Left cardiac atrium (tissue), 4 donors: ENCODE data around the gene HRH1. TPM values are rescaled to one million over a fixed set of nuclear protein-coding genes. Genes with fewer than 3 reads are reported as not detected.
A peak's percentile ranks its signal among the peaks of the same experiment; 100 is the strongest.

Experiments
- ATAC-seq, 2 donors: fragments of 200-7000 bp; cut with Tn5 transposase; one replicate each; pipeline ENCODE4 v1.9.1; 2020; ENCODE audit warnings: mild to moderate bottlenecking in 2 of 2, moderate library complexity in 2 of 2
- DNase-seq: peaks from one replicate; pipeline ENCODE4 v3.0.0-alpha.2; 2020
- intact Hi-C, 2 donors: fragments of 100-400 bp; cut with DNase I; formaldehyde crosslinking; loops; one replicate each; pipeline versions ENCODE4 v1.14.1 to v1.15.1; 2022 to 2023
- total RNA-seq, 2 donors: library from RNA; stranded (reverse); fragmentation: NEBNext Ultra II Directional; extraction: Animal tissue kit (Norgen Biotek cat#: 25700); gene quantifications; one replicate each; pipeline ENCODE4 v1.2.1, GENCODE V29; 2021
- donor health status: DM: no; HTN: yes; CAD: no.
- donor health status: DM: no; HTN: yes; CAD: no; lungs with severe emphysema.
- donor health status: DM: yes; HTN: yes; CAD: no.
- donor health status: Dilated cardiomyopathy.

The HRH1 gene
- total RNA-seq, 2 donors from 2014 or later: 3.0 to 3.5 TPM

GRCh38 chr3:11138371-11138770, 15.9 kb upstream of the HRH1 start:
- intact Hi-C loops: no loop called here
- DNase-seq (no peak), ATAC-seq (no peak)

GRCh38 chr3:11140030-11140712, 14.1 kb upstream of the HRH1 start:
- DNase-seq (peak; percentile 65), ATAC-seq (peak in 1 of 2 donors; percentile 40)
- intact Hi-C loops: no loop called here

DNA sequence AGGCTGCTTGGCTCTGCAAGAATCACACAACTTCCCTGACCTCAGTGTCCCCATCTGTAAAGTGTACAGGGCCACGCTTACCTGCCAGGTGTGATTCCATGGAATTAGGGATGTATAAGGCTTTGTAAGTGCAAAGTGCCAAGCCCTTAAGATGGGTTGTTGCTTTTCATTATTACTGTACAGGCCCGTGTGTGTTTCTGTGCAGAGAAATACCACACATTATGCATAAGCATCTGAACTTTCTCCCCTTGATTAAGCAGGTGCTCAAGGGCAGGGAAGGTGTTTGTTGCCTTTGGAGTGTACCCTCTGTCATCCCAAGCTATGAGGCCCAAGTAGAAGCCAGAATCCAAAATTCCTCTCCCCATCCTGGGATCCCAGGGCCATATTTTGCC, 13.6 kb upstream of the HRH1 start:
- intact Hi-C loops: no loop called here
- DNase-seq (no peak), ATAC-seq (no peak)

GRCh38 chr3:11143476-11143875, 10.8 kb upstream of the HRH1 start:
- DNase-seq (no peak), ATAC-seq (peak in 1 of 2 donors; percentile 37)
- intact Hi-C loops: no loop called here

DNA sequence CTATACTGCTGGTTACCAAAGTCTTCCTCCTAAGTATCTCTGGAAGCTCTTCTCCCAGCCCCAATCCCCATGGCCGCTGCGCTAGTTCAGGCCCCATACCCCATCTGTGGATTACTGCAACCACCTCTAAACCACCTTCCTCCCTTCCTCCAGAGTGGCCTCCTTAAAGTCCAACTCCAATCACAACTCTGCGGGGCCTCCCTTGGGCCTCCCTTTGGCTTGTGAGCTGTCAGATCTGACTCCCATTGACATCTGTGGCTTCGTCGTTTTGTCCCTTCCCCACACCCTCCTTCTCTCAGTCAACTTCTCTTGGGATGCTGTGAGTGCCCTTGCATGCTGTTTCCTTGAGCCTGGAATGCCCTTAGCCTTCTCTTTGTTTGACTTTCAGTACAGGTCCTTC, 9.3 kb upstream of the HRH1 start:
- DNase-seq (no peak), ATAC-seq (no peak)
- intact Hi-C loops: no loop called here

DNA sequence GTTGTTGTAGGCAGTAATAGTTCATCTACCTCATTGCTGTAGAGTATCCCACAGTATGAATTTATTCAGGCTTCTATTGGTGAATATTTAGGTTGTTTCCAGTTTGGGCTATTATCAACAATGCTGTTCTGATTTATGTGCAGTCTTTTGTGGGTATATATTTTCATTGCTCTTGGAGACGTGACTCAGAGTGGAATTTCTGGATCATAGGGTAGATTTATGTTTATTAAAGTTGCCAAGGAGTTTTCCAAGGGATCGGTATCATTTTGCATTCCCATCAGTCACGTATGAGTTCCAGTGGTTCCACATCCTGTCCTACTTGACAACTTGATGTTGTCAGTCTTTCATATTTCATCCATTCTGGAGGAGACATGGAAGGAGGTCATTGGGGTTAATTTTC, 8.4 kb upstream of the HRH1 start:
- DNase-seq: no peak
- peak in 1 of 2 donors; percentile 19 for ATAC-seq
- intact Hi-C loops: no loop called here

- intact Hi-C loops: no loop called here
- no peak for ATAC-seq
- no peak for DNase-seq
Measured at GRCh38 chr3:11146773-11147660, 7.3 kb upstream of the HRH1 start.

DNA sequence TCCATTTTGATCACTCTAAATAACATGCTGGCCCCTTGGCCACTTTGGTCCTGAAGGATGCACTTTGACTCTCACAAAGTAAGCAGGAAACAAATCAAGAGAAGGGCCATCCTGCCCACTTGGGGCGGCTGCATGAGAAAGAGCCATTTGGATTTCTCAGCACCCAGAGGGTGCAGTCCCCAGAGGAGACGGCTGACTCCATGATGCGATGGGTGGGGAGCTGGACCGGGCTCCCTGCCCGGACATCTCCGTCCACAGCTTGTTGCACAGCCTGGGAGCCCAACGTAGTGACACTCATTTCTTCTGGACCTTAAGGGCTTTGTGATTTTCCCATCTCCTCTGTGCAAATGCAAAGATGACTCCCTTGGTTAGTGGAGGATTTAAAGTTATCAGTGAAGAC, 4.0 kb upstream of the HRH1 start:
- ATAC-seq (no peak), DNase-seq (no peak)
- intact Hi-C loops: loop anchor here in 1 of 2 donors (10.0 kb wide), 1 partner anchor 185 kb away; no protein-coding TSS in a partner anchor

DNA sequence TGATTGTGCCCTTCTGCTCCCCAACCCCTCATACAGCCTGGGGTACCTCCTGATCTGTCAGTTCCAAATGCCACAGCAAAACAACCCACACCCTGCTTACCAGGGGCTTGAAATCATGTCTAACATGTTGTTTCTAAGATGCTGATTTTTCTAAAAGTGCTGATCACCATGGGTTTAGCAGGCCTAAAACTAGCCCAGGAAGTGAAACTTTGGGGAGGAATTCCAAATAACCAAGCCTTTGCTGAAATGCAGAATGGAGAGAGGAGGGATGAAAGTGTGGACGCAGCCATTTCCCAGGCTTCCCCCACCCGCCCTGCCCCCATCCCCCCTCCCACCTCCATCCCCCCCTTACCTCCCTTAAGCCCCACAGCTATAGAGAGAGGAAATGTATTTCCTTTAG, 2.0 kb upstream of the HRH1 start:
- DNase-seq (no peak), ATAC-seq (no peak)
- intact Hi-C loops: loop anchor here in 1 of 2 donors (10.0 kb wide), 1 partner anchor 182 kb away; no protein-coding TSS in a partner anchor

DNA sequence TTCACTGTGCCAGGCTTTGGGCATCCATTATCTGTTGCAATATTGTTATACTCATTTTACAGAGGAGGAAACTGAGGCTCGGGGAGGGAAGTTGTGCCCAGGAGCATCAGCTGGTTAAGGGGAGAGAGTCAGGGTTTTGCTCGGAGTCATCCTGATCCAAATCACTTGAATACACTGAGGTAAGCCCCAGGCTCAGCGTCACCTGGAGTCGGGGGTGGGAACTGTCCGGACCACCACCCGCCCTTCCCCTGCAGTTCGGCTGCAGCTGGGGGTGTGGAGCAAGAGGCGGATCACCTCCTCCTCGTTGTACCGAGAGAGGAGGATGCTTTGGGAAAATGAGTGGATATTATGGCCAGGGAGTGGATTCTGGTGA, 646 bp downstream of the HRH1 start:
- DNase-seq: no peak
- intact Hi-C loops: loop anchor here in 1 of 2 donors (5.0 to 10.0 kb wide), 2 partner anchors 47 to 180 kb away; no protein-coding TSS in a partner anchor

DNA sequence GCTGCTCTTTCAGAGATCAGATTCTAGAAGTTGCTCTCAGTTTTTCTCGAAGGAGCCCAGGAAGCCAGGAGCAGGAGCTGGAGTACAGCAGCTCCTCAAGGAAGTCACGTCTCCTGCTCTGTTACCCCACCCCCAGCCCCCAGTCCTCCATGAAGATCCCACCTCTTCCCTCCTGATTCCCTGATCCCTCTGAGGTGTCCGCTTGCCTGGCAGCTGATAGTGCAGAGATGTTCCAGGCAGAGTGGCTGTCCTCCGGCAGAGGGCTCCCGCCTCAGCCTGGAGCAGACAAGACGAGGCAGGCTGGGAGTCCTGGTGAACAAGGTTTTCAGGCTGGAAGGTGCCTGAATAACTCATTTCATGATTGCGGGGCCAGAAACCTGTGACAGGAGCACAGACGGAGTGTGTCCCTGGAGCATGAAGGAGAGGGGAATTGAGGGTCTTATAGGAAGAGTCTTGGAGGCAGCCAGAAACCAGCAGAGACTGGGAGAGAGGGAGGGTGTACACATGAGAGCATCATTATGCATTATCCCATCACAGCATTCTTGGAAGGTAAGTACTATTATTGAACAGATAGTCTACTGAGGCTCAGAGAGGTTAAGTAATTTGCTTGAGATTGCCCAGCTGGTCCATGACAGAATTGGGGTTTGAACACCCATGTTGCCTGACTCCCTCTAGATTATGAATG, 1.2 kb downstream of the HRH1 start:
- ATAC-seq (peak; percentile 89), DNase-seq (peak; percentile 79)
- intact Hi-C loops: loop anchor here in 1 of 2 donors (5.0 to 10.0 kb wide), 2 partner anchors 47 to 179 kb away; no protein-coding TSS in a partner anchor

More for the DNA sequence above, 646 bp downstream of the HRH1 start:
- peak in 1 of 2 donors; percentile 13 for ATAC-seq

- ATAC-seq (no peak), DNase-seq (no peak)
- intact Hi-C loops: loop anchor here in 1 of 2 donors (5.0 to 10.0 kb wide), 2 partner anchors 46 to 179 kb away; no protein-coding TSS in a partner anchor
Measured at GRCh38 chr3:11156026-11156410, 1.7 kb downstream of the HRH1 start.

- intact Hi-C loops: loop anchor here in 1 of 2 donors (5.0 to 10.0 kb wide), 2 partner anchors 45 to 177 kb away; no protein-coding TSS in a partner anchor
- DNase-seq (no peak), ATAC-seq (no peak)
Measured at GRCh38 chr3:11157421-11157820, 3.1 kb downstream of the HRH1 start.

- DNase-seq (peak; percentile 57), ATAC-seq (peak in 1 of 2 donors; percentile 75)
- intact Hi-C loops: loop anchor here in 1 of 2 donors (5.0 to 10.0 kb wide), 2 partner anchors 43 to 175 kb away; no protein-coding TSS in a partner anchor
Measured at GRCh38 chr3:11159421-11159904, 5.2 kb downstream of the HRH1 start.

DNA sequence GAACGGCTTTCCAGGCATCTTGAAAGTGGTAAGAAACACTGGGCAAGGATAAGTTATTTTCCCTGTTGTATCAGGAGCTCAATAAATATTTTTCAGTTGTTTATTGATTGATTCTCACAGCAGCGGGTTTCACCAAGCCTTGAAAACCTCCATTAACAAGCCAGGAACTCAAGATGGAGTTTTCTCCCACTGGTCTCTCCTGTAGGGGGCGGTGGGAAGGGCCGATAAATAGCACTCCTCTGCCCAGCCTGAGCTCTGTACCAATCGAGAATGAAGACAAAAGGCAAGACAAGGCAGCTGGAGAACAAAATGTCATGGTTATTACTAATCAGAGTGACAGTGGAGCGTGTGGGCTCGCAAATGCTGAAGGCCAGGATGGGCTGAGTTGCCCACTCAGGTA, 7.4 kb downstream of the HRH1 start:
- intact Hi-C loops: no loop called here
- DNase-seq (no peak), ATAC-seq (no peak)

- no peak for ATAC-seq
- intact Hi-C loops: no loop called here
- DNase-seq: no peak
Measured at GRCh38 chr3:11162401-11163345, 8.4 kb downstream of the HRH1 start.

GRCh38 chr3:11164607-11165006, 10.3 kb downstream of the HRH1 start:
- DNase-seq: no peak
- no peak for ATAC-seq
- intact Hi-C loops: no loop called here

GRCh38 chr3:11165476-11165875, 11.2 kb downstream of the HRH1 start:
- ATAC-seq (no peak), DNase-seq (no peak)
- intact Hi-C loops: no loop called here
